ELR (cell line): ENCODE data around the gene MTFP1.
A peak's percentile ranks its signal among the peaks of the same experiment; 100 is the strongest.
"Not testable (repeated sequence)": the region's sequence is repeated elsewhere in the genome, so short reads cannot be mapped to it uniquely, and the experiment has no call there.

ENCODE experiments used
- DNase-seq: peaks from one replicate; pipeline ENCODE4 v3.0.0-alpha.2; 2015; ENCODE audit warnings: low read depth

MTFP1 gene

GRCh38 chr22:30402028-30402765 lies 23.4 kb upstream of the MTFP1 start:
- DNase-seq: no peak

- DNase-seq: not testable (repeated sequence)
Measured at GRCh38 chr22:30402766-30403104, 22.8 kb upstream of the MTFP1 start.

- DNase-seq: no peak
Measured at GRCh38 chr22:30404307-30404706, 21.3 kb upstream of the MTFP1 start.

GRCh38 chr22:30405731-30406130 lies 19.8 kb upstream of the MTFP1 start:
- DNase-seq: no peak

- no peak for DNase-seq
Measured at GRCh38 chr22:30406400-30406799, 19.2 kb upstream of the MTFP1 start.

GRCh38 chr22:30408388-30409102 lies 17.0 kb upstream of the MTFP1 start:
- peak; percentile 90 for DNase-seq

GRCh38 chr22:30411780-30412179 lies 13.8 kb upstream of the MTFP1 start:
- no peak for DNase-seq

GRCh38 chr22:30413001-30413400 lies 12.6 kb upstream of the MTFP1 start:
- DNase-seq: no peak

GRCh38 chr22:30413745-30414524 lies 11.6 kb upstream of the MTFP1 start:
- no peak for DNase-seq

GRCh38 chr22:30414525-30415047 lies 11.0 kb upstream of the MTFP1 start:
- no peak for DNase-seq

- DNase-seq: peak; percentile 39
Measured at GRCh38 chr22:30416403-30416802, 9.2 kb upstream of the MTFP1 start.

GRCh38 chr22:30416837-30417236 lies 8.7 kb upstream of the MTFP1 start:
- DNase-seq: no peak

GRCh38 chr22:30420347-30421125 lies 5.0 kb upstream of the MTFP1 start:
- peak; percentile 90 for DNase-seq

GRCh38 chr22:30421695-30422480 lies 3.7 kb upstream of the MTFP1 start:
- peak; percentile 50 for DNase-seq

GRCh38 chr22:30422481-30423300 lies 2.9 kb upstream of the MTFP1 start:
- DNase-seq: peak; percentile 99

GRCh38 chr22:30423301-30423958 lies 2.1 kb upstream of the MTFP1 start:
- DNase-seq: no peak

- DNase-seq: peak; percentile 100
Measured at GRCh38 chr22:30423959-30424533, 1.5 kb upstream of the MTFP1 start.

- DNase-seq: peak; percentile 45
Measured at GRCh38 chr22:30424534-30425326, 838 bp upstream of the MTFP1 start.

- DNase-seq: no peak
Measured at GRCh38 chr22:30425327-30425615, 297 bp upstream of the MTFP1 start.
